ENCODE results near the gene CCP110. TPM values are rescaled to one million over a fixed set of nuclear protein-coding genes. Genes with fewer than 3 reads are reported as not detected.

CCP110 gene
- total RNA-seq, 1 experiment from 2014 or later, result 21.6 TPM

GRCh38 chr16:19518388-19518787 is 5.4 kb upstream of the CCP110 start:
- Histone ChIP-seq H4K5ac (ENCODE audit: insufficient read length, low read depth, low read length) (no peak overlapping the region), H3K14ac (ENCODE audit: insufficient read depth, low read length) (no peak overlapping the region), H2AK5ac (ENCODE audit: insufficient read length, low read length) (no peak overlapping the region), H3K23me2 (ENCODE audit: insufficient read length, low read depth, low read length, poor library complexity, severe bottlenecking) (peaks cover 8% of the 10 kb centered on the region), H3K18ac (ENCODE audit: insufficient read length, low read depth, low read length) (no peak overlapping the region), H3K4ac (ENCODE audit: low read depth, low read length) (no peak overlapping the region), H3K4me1 (ENCODE audit: insufficient read depth, low read length) (0 out of 2 replicates have a peak, but pooled peaks cover 3% of the 10 kb centered on the region), H3K79me2 (ENCODE audit: insufficient read depth, low read length) (peaks cover 5% of the 10 kb centered on the region; the same call in 1 of the 2 replicates), H3K9ac (ENCODE audit: extremely low read depth, insufficient read length, low read length) (no peak overlapping the region), H2BK20ac (ENCODE audit: low read depth, low read length, poor library complexity, severe bottlenecking) (no peak overlapping the region), H4K91ac (ENCODE audit: insufficient read length, low read depth, low read length) (no peak overlapping the region), H4K8ac (replicated peaks; ENCODE audit: insufficient read length, low read depth, low read length) (no peak overlapping the region), H3T11ph (ENCODE audit: low read length) (no peak overlapping the region), H3K4me2 (ENCODE audit: insufficient read depth, insufficient read length, low read length) (no peak overlapping the region), H2AFZ (ENCODE audit: low read length) (no peak overlapping the region), H3K79me1 (ENCODE audit: insufficient read depth, low read depth, low read length, poor library complexity, severe bottlenecking) (no peaks in the 10 kb centered on the region), H2BK15ac (ENCODE audit: low read depth, low read length) (no peak overlapping the region), H3K23ac (ENCODE audit: insufficient read length, low read depth, low read length) (no peak overlapping the region), H3K27me3 (ENCODE audit: insufficient read depth, low read length) (no peaks in the 10 kb centered on the region), H2BK12ac (ENCODE audit: insufficient read length, low read depth, low read length) (no peak overlapping the region), H4K20me1 (ENCODE audit: control insufficient read depth, insufficient read depth, insufficient read length) (no peaks in the 10 kb centered on the region), H3K56ac (ENCODE audit: insufficient read length, low read depth, low read length) (no peak overlapping the region), H3K27ac (ENCODE audit: insufficient read length, low read depth, low read length) (no peak overlapping the region), H2BK5ac (ENCODE audit: insufficient read length, low read length) (no peak overlapping the region), H3K9me3 (ENCODE audit: control insufficient read depth, low read depth, low read length) (no peaks in the 10 kb centered on the region), H2BK120ac (ENCODE audit: low read depth, low read length, poor library complexity, severe bottlenecking) (no peak overlapping the region)
- Mint-ChIP-seq H3K27ac (no peak overlapping the region), H3K27me3 (ENCODE audit: low read depth) (no peaks in the 10 kb centered on the region), H3K9me3 (no peaks in the 10 kb centered on the region), H3K4me1 (peaks cover 30 to 31% of the 10 kb centered on the region in 2 experiments), H3K36me3 (ENCODE audit: insufficient read depth in 1 of 3, low read depth in 3 of 3) (peaks cover 22 to 43% (median 36%) of the 10 kb centered on the region in 3 experiments), H3K4me3 (no peak overlapping the region)
- no peak for TF ChIP-seq CTCF (conservative IDR thresholded peaks at IDR 0.05)
- DNase-seq, result no peak
- whole genome bisulfite sequencing (ENCODE audit: extremely low coverage, insufficient read length, low lambda C conversion rate), result no CpG with 5 or more reads among the region's 2 CpGs

Data from H9 (cell line).